Measurements from ENCODE around the gene HAAO. TPM values are rescaled to one million over a fixed set of nuclear protein-coding genes. Genes with fewer than 3 reads are reported as not detected.

Gene HAAO
- total and polyA plus RNA-seq, 2 donors from 2014 or later: 16.2 to 57.2 TPM

GRCh38 chr2:42784204-42784880, 8.0 kb downstream of the HAAO start:
- no peak overlapping the region for H3K9ac ChIP-seq (ENCODE audit: low read length in 3 of 3)
- peaks cover 0 to 20% (median 19%) of the 10 kb centered on the region in 3 donors for H3K4me1 ChIP-seq (ENCODE audit: control insufficient read depth in 2 of 3, insufficient read depth in 2 of 3, low read depth in 1 of 3, low read length in 3 of 3)
- peaks cover 0 to 2% (median 0%) of the 10 kb centered on the region in 3 donors for H3K36me3 ChIP-seq (ENCODE audit: control insufficient read depth in 2 of 3, insufficient read depth in 3 of 3, low read length in 3 of 3)
- FAIRE-seq (no peak), DNase-seq (no peak)
- no peak for TF ChIP-seq CTCF (IDR thresholded peaks at IDR 0.05; ENCODE audit: borderline replicate concordance, extremely low read depth, insufficient read depth)
- no peaks in the 10 kb centered on the region for H3K27me3 ChIP-seq (ENCODE audit: control insufficient read depth, insufficient read depth, low read length)
- no peak overlapping the region for H3K27ac ChIP-seq (ENCODE audit: low read depth in 2 of 2, low read length in 2 of 2)
- no peak overlapping the region for H3K4me3 ChIP-seq (ENCODE audit: low read length in 3 of 3)
- H3K9me3 ChIP-seq (ENCODE audit: control insufficient read depth in 2 of 3, insufficient read depth in 1 of 3, low read length in 3 of 3): no peaks in the 10 kb centered on the region
- intact Hi-C loops (cut with DNase I): no loop called here

GRCh38 chr2:42783511-42783910, 8.9 kb downstream of the HAAO start:
- TF ChIP-seq CTCF (IDR thresholded peaks at IDR 0.05; ENCODE audit: borderline replicate concordance, extremely low read depth, insufficient read depth): no peak
- intact Hi-C loops (cut with DNase I): no loop called here
- DNase-seq (no peak), FAIRE-seq (no peak)
- Histone ChIP-seq H3K4me1 (ENCODE audit: control insufficient read depth in 2 of 3, insufficient read depth in 2 of 3, low read depth in 1 of 3, low read length in 3 of 3) (peaks cover 0 to 16% (median 12%) of the 10 kb centered on the region in 3 donors), H3K27ac (ENCODE audit: low read depth in 2 of 2, low read length in 2 of 2) (no peak overlapping the region), H3K9me3 (ENCODE audit: control insufficient read depth in 2 of 3, insufficient read depth in 1 of 3, low read length in 3 of 3) (no peaks in the 10 kb centered on the region), H3K9ac (ENCODE audit: low read length in 3 of 3) (no peak overlapping the region), H3K4me3 (ENCODE audit: low read length in 3 of 3) (no peak overlapping the region), H3K27me3 (ENCODE audit: control insufficient read depth, insufficient read depth, low read length) (no peaks in the 10 kb centered on the region), H3K36me3 (ENCODE audit: control insufficient read depth in 2 of 3, insufficient read depth in 3 of 3, low read length in 3 of 3) (peaks cover 0 to 2% (median 0%) of the 10 kb centered on the region in 3 donors)

GRCh38 chr2:42781181-42781580, 11.2 kb downstream of the HAAO start:
- FAIRE-seq: no peak
- Histone ChIP-seq H3K27me3 (ENCODE audit: control insufficient read depth, insufficient read depth, low read length) (no peaks in the 10 kb centered on the region), H3K9ac (ENCODE audit: low read length in 3 of 3) (no peak overlapping the region), H3K4me3 (ENCODE audit: low read length in 3 of 3) (no peak overlapping the region), H3K9me3 (ENCODE audit: control insufficient read depth in 2 of 3, insufficient read depth in 1 of 3, low read length in 3 of 3) (no peaks in the 10 kb centered on the region), H3K36me3 (ENCODE audit: control insufficient read depth in 2 of 3, insufficient read depth in 3 of 3, low read length in 3 of 3) (peaks cover 0 to 2% (median 0%) of the 10 kb centered on the region in 3 donors), H3K27ac (ENCODE audit: low read depth in 2 of 2, low read length in 2 of 2) (no peak overlapping the region), H3K4me1 (ENCODE audit: control insufficient read depth in 2 of 3, insufficient read depth in 2 of 3, low read depth in 1 of 3, low read length in 3 of 3) (peaks cover 0 to 8% (median 7%) of the 10 kb centered on the region in 3 donors)
- no peak for TF ChIP-seq CTCF (IDR thresholded peaks at IDR 0.05; ENCODE audit: borderline replicate concordance, extremely low read depth, insufficient read depth)
- no peak for DNase-seq
- intact Hi-C loops (cut with DNase I): no loop called here
